Endothelial cell of umbilical vein (primary cell): ENCODE measurements around the gene WDR82. TPM values are rescaled to one million over a fixed set of nuclear protein-coding genes. Genes with fewer than 3 reads are reported as not detected.

Experiments
- BruUV-seq: library from RNA; stranded (reverse); fragments of 400-500 nt; replicated peaks from 2 replicates; lab custom pipeline; 2021; lab: Mats Ljungman, UMichigan
- CTCF ChIA-PET: fragments of 300-600, 350-600 bp; sonication (Branson Sonifier 250); formaldehyde crosslinking; loops from one replicate; lab custom pipeline; 2021; ENCODE audit warnings: antibody characterized with exemption, inconsistent platforms; lab: Charles Lee
- POLR2A ChIA-PET: fragments of 300-600, 350-600 bp; sonication (Branson Sonifier 250); formaldehyde crosslinking; loops from one replicate; lab custom pipeline; 2021; ENCODE audit warnings: antibody characterized with exemption, inconsistent platforms; lab: Charles Lee
- DNase-seq: peaks from one replicate; pipeline ENCODE4 v3.0.0-alpha.2; 2011; ENCODE audit warnings: low read depth, low spot score
- FAIRE-seq: peaks from 2 replicates; lab custom pipeline; 2011; peaks lifted over from hg19 to GRCh38; lab: Jason Lieb, UNC
- H2AFZ ChIP-seq: 2 replicates; pipeline ENCODE4 v1.6.0; 2012; ENCODE audit warnings: low read depth, low read length, control low read depth, inconsistent platforms
- H3K27ac ChIP-seq: 2 replicates; pipeline ENCODE4 v1.5.1; 2011; ENCODE audit warnings: low read depth, mild to moderate bottlenecking, control low read depth, low read length, moderate library complexity; ENCODE audit not compliant: insufficient read depth
- H3K27me3 ChIP-seq, 2 experiments: 2 replicates each; pipeline versions ENCODE4 v1.6.0 to v1.6.1; 2011; ENCODE audit warnings: low read length in 2 of 2, mixed read lengths in 1 of 2; ENCODE audit not compliant: control insufficient read depth in 2 of 2, insufficient read depth in 2 of 2
- H3K36me3 ChIP-seq, 2 experiments: 2 replicates in 1 of 2; 3 replicates in 1 of 2; pipeline ENCODE4 v1.5.1; 2011; ENCODE audit warnings: low read length in 2 of 2, mild to moderate bottlenecking in 1 of 2, moderate library complexity in 1 of 2; ENCODE audit not compliant: control insufficient read depth in 2 of 2, insufficient read depth in 2 of 2; ENCODE audit errors: extremely low read depth in 1 of 2
- H3K4me1 ChIP-seq: 3 replicates; pipeline ENCODE4 v1.5.1; 2011; ENCODE audit warnings: mild to moderate bottlenecking, low read length; ENCODE audit not compliant: control insufficient read depth, insufficient read depth; ENCODE audit errors: extremely low read depth
- H3K4me2 ChIP-seq: 2 replicates; pipeline ENCODE4 v1.6.1; 2011; ENCODE audit warnings: low read length, control low read depth, mixed read lengths; ENCODE audit not compliant: insufficient read depth
- H3K4me3 ChIP-seq, 3 experiments: fragments of 200-600 bp in 1 of 3; sonication (generic), shearing (Covaris generic) in 1 of 3; replicated peaks in 1 of 3; 2 replicates each; pipeline ENCODE4 v1.5.1; 2011 to 2016; ENCODE audit warnings: control low read depth in 3 of 3, low read length in 3 of 3, mild to moderate bottlenecking in 2 of 3, inconsistent platforms in 1 of 3, low read depth in 1 of 3, moderate library complexity in 1 of 3; ENCODE audit not compliant: insufficient read depth in 1 of 3
- H3K79me2 ChIP-seq: 2 replicates; pipeline ENCODE4 v1.6.0; 2012; ENCODE audit warnings: low read length, inconsistent platforms; ENCODE audit not compliant: control insufficient read depth, insufficient read depth
- H3K9ac ChIP-seq: replicated peaks from 2 replicates; pipeline ENCODE3; 2011; ENCODE audit warnings: low read length, control low read depth; ENCODE audit not compliant: insufficient read depth; ENCODE audit errors: extremely low read depth
- H3K9me1 ChIP-seq: replicated peaks from 3 replicates; pipeline ENCODE4 v1.6.0; 2011; ENCODE audit warnings: mild to moderate bottlenecking, low read length; ENCODE audit not compliant: control insufficient read depth, insufficient read depth; ENCODE audit errors: extremely low read depth
- H3K9me3 ChIP-seq: replicated peaks from 2 replicates; pipeline ENCODE4 v1.5.1; 2012; ENCODE audit warnings: low read length, inconsistent platforms; ENCODE audit not compliant: control insufficient read depth, insufficient read depth
- H4K20me1 ChIP-seq: replicated peaks from 2 replicates; pipeline ENCODE3; 2011; ENCODE audit warnings: mild to moderate bottlenecking, low read length; ENCODE audit not compliant: control insufficient read depth, insufficient read depth; ENCODE audit errors: extremely low read depth
- EZH2 ChIP-seq: IDR thresholded peaks from 2 replicates; pipeline ENCODE4 v1.6.1; 2012; ENCODE audit warnings: borderline replicate concordance, low read depth, mild to moderate bottlenecking, moderate library complexity, low read length, inconsistent platforms; ENCODE audit not compliant: severe bottlenecking
- FOS ChIP-seq: IDR thresholded peaks from 2 replicates; pipeline ENCODE4 v1.6.1; 2011; ENCODE audit warnings: mild to moderate bottlenecking, low read length, moderate library complexity, borderline replicate concordance; ENCODE audit not compliant: insufficient read depth
- GATA2 ChIP-seq: IDR thresholded peaks from 2 replicates; pipeline ENCODE4 v1.7.0; 2011; ENCODE audit warnings: low read depth, mild to moderate bottlenecking, moderate library complexity, mixed read lengths, low read length; ENCODE audit not compliant: insufficient read length, insufficient read depth
- JUN ChIP-seq: IDR thresholded peaks from 2 replicates; pipeline ENCODE4 v1.6.1; 2011; ENCODE audit warnings: borderline replicate concordance, low read depth; ENCODE audit not compliant: insufficient read length, insufficient read depth
- MAX ChIP-seq: IDR thresholded peaks from 2 replicates; pipeline ENCODE4 v1.6.1; 2011; ENCODE audit not compliant: insufficient read depth, insufficient read length
- MYC ChIP-seq: IDR thresholded peaks from one replicate; pipeline ENCODE4 v1.6.1; 2011; ENCODE audit warnings: mild to moderate bottlenecking, low read depth, low read length
- POLR2A ChIP-seq: IDR thresholded peaks from 2 replicates; pipeline ENCODE4 v1.6.1; 2012; ENCODE audit warnings: low read depth, mild to moderate bottlenecking, control low read depth, low read length
- POLR2AphosphoS5 ChIP-seq: IDR thresholded peaks from 2 replicates; pipeline ENCODE4 v1.6.1; 2012; ENCODE audit warnings: low read depth, mild to moderate bottlenecking, control low read depth, low read length, moderate library complexity; ENCODE audit not compliant: insufficient read depth
- dilution Hi-C: fragments of 300-500 bp; cut with MboI; formaldehyde crosslinking; loops from one replicate; pipeline ENCODE4 v1.15.0; 2019; ENCODE audit warnings: low sequenced_read_pairs; ENCODE audit not compliant: extremely low pct_ligation_motif_present
- intact Hi-C: fragments of 100-400 bp; cut with micrococcal nuclease; formaldehyde crosslinking; loops from one replicate; pipeline ENCODE4 v1.10.0; 2022
- polyA plus RNA-seq, 4 experiments: library from polyadenylated mRNA; depleted of rRNA in 3 of 4; stranded (reverse) in 3 of 4; unstranded in 1 of 4; fragments of >200 nt; gene quantifications; 2 replicates each; pipeline versions ENCODE4 v1.2.1 to v1.2.3, GENCODE V29; 2011 to 2012; ENCODE audit warnings: missing spikeins in 1 of 4
- total RNA-seq: library from RNA; stranded (reverse); gene quantifications from 2 replicates; pipeline ENCODE4 v1.2.3, GENCODE V29; 2021
- TF ChIP-seq, protein P1 (sequence below), 2 donors: IDR thresholded peaks; 1 replicate in 1 of 2; 2 replicates in 1 of 2; pipeline ENCODE4 v1.5.1; 2011; ENCODE audit warnings: low read length in 2 of 2, mild to moderate bottlenecking in 2 of 2, moderate library complexity in 2 of 2, control low read depth in 1 of 2, inconsistent platforms in 1 of 2, low read depth in 1 of 2; ENCODE audit not compliant: insufficient read depth in 1 of 2; ENCODE audit errors: extremely low read depth in 1 of 2

WDR82 gene
- total and polyA plus RNA-seq, 2 donors (not counting 3 experiments of a cell fraction or from before 2014, with no cell fraction given) = 39.9 to 71.3 TPM

- ChIA-PET CTCF (interaction anchor here (0.6 to 7.1 kb wide), 4 partner anchors 22 to 232 kb away, joined by 3 to 74 read pairs (median 6); partner anchors contain the start of gene TWF2), POLR2A (interaction anchor here (1.3 kb wide), 1 partner anchor 20 kb away, joined by 3 read pairs; the partner anchor contains the start of gene WDR82)
- no peaks in the 10 kb centered on the region for H3K27me3 ChIP-seq
- H3K4me1 ChIP-seq = peaks cover 15% of the 10 kb centered on the region
- TF ChIP-seq, protein P1, sequence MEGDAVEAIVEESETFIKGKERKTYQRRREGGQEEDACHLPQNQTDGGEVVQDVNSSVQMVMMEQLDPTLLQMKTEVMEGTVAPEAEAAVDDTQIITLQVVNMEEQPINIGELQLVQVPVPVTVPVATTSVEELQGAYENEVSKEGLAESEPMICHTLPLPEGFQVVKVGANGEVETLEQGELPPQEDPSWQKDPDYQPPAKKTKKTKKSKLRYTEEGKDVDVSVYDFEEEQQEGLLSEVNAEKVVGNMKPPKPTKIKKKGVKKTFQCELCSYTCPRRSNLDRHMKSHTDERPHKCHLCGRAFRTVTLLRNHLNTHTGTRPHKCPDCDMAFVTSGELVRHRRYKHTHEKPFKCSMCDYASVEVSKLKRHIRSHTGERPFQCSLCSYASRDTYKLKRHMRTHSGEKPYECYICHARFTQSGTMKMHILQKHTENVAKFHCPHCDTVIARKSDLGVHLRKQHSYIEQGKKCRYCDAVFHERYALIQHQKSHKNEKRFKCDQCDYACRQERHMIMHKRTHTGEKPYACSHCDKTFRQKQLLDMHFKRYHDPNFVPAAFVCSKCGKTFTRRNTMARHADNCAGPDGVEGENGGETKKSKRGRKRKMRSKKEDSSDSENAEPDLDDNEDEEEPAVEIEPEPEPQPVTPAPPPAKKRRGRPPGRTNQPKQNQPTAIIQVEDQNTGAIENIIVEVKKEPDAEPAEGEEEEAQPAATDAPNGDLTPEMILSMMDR (IDR thresholded peaks at IDR 0.05; ENCODE audit: extremely low read depth in 1 of 2, insufficient read depth in 1 of 2, low read depth in 1 of 2, low read length in 2 of 2) = no peak
- TF ChIP-seq POLR2A = no peak
- no peak for TF ChIP-seq MAX
- TF ChIP-seq GATA2 = no peak
- TF ChIP-seq MYC = no peak
- no peak for TF ChIP-seq JUN
- TF ChIP-seq POLR2AphosphoS5 = no peak
- no peak for TF ChIP-seq EZH2
- TF ChIP-seq FOS = no peak
- no peak overlapping the region for H3K27ac ChIP-seq
- H3K79me2 ChIP-seq = no peaks in the 10 kb centered on the region
- H2AFZ ChIP-seq = no peak overlapping the region
- no TSS peak for BruUV-seq
- no peaks in the 10 kb centered on the region for H4K20me1 ChIP-seq
- intact Hi-C loops (no loop called here), dilution Hi-C loops (no loop called here)
- H3K4me2 ChIP-seq = no peak overlapping the region
- FAIRE-seq (no peak), DNase-seq (no peak)
- H3K36me3 ChIP-seq = peaks cover 0 to 5% of the 10 kb centered on the region in 2 experiments
- H3K9me3 ChIP-seq = no peaks in the 10 kb centered on the region
- no peak overlapping the region for H3K4me3 ChIP-seq
- H3K9ac ChIP-seq = no peak overlapping the region
- no peaks in the 10 kb centered on the region for H3K9me1 ChIP-seq
Measured at GRCh38 chr3:52298149-52299098, 20.0 kb upstream of the WDR82 start.
